GM12891 (cell line): ENCODE results near the gene SCNN1A.

ENCODE experiments used
- PAX5 ChIP-seq: IDR thresholded peaks from 2 replicates; pipeline ENCODE4 v1.6.1; 2011; ENCODE audit warnings: low read length, moderate library complexity, mild to moderate bottlenecking; ENCODE audit not compliant: insufficient read depth, severe bottlenecking
- POLR2AphosphoS5 ChIP-seq: IDR thresholded peaks from 2 replicates; pipeline ENCODE4 v1.6.1; 2011; ENCODE audit warnings: low read depth, low read length, control low read depth
- TAF1 ChIP-seq: IDR thresholded peaks from 2 replicates; pipeline ENCODE4 v1.6.1; 2011; ENCODE audit warnings: low read depth, low read length, control low read depth

DNA sequence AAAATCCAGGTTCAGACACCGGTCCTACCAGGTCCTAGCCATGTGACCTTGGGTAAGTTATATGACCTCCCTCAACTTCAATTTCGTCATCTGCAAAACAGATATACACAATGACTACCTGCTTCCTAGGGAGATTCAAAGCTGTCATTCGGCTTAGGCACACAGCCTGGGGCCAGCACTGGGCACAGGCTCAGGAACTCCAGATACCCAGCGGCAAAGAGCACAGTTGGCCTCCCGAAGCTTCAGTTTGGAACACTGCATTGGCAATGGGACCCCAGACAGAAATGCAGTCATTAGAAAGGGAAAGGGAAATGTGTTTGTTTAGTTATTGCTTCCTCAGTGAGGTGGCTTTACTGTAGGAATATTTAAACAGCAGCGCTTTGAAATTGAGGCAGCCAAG, 53.5 kb downstream of the SCNN1A start:
- TF ChIP-seq PAX5 (no peak), POLR2AphosphoS5 (no peak), TAF1 (no peak)
